Measurements from ENCODE around the gene ZNF136. TPM values are rescaled to one million over a fixed set of nuclear protein-coding genes. Genes with fewer than 3 reads are reported as not detected.

Gene ZNF136
- total and polyA plus RNA-seq, 9 of the 15 experiments (the other 6 are each of a cell fraction or from before 2014, with no cell fraction given), result 1.0 to 5.3 (median 3.1) TPM

- TF ChIP-seq ESRRB (CRISPR knock-in tag; IDR thresholded peaks at IDR 0.05; ENCODE audit: borderline replicate concordance) (no peak), ZNF764 (CRISPR knock-in tag; IDR thresholded peaks at IDR 0.05; ENCODE audit: low read depth) (no peak), GABPB1 (CRISPR knock-in tag; IDR thresholded peaks at IDR 0.05) (no peak), ZNF174 (CRISPR knock-in tag; IDR thresholded peaks at IDR 0.05) (no peak), LCOR (CRISPR knock-in tag; IDR thresholded peaks at IDR 0.05) (no peak), NFYB (IDR thresholded peaks at IDR 0.05; ENCODE audit: extremely low read depth, insufficient read length) (no peak), REST (IDR thresholded peaks at IDR 0.05; ENCODE audit: borderline replicate concordance) (no peak), REST (CRISPR knock-in tag; IDR thresholded peaks at IDR 0.05; ENCODE audit: low read depth) (no peak)
These were observed 930 bp downstream of the ZNF136 start (continued) for GRCh38 chr19:12163826-12164225.

Data from K562 (cell line).